ENCODE results near the gene AKAP6. TPM values are rescaled to one million over a fixed set of nuclear protein-coding genes. Genes with fewer than 3 reads are reported as not detected.

The AKAP6 gene
- total and polyA plus RNA-seq, 2 of the 8 experiments (the other 6 are each of a cell fraction or from before 2014, with no cell fraction given) = 0.09 to 0.89 TPM

DNA sequence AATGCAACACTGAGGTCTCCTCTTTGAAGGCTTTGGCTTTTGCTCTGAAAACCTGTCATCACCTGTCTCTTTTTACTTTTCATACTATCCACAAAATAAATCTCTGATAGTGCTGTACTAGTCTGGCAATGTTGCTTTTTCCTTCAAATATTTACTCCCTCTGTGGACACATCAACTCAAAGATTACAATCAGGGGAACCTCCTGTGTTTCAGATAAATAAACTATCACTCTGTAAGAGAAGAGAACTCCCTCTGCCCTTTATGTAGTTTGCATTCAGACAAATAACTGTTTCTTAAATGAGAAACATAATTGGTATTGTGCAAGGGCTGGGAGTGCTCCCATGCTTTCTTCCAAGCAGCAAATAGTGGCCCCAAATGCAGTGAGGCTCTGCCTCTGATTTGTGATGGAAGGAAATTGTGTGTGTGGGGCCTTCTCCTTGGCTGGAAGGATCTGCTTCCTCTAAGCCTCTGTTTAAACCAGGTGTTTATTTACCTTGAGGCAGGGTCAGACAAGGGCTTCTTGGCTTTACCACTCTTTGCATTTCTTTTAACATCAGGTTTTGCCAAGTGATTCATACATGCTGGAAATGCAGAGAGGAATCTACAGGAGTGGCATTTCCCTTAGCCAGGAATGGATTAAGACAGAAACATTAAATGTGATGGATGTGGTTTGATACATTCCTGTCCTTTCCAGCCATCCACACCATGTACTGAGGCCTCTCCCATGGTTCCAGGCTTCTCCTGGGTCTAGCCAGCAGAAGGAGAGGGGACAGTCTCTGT is 69.0 kb downstream of the AKAP6 start:
- H3K27me3 ChIP-seq (replicated peaks in 1 of 4; ENCODE audit: control insufficient read depth in 3 of 4, extremely low read depth in 1 of 4, insufficient read depth in 3 of 4, low read length in 3 of 4) = no peaks in the 10 kb centered on the region
- no peaks in the 10 kb centered on the region for H3K79me2 ChIP-seq (ENCODE audit: control insufficient read depth in 1 of 2, insufficient read depth in 2 of 2, low read length in 2 of 2)
- H3K9ac ChIP-seq (replicated peaks in 1 of 4; ENCODE audit: extremely low read depth in 1 of 4, low read depth in 3 of 4, low read length in 3 of 4) = no peak overlapping the region
- no peak overlapping the region for H3K4ac ChIP-seq (replicated peaks; ENCODE audit: insufficient read length, low read depth, low read length)
- no peak for FAIRE-seq
- H3K56ac ChIP-seq (replicated peaks; ENCODE audit: insufficient read length, low read depth, low read length) = no peak overlapping the region
- H4K20me1 ChIP-seq (replicated peaks in 1 of 2; ENCODE audit: control insufficient read depth in 1 of 2, insufficient read depth in 2 of 2, low read length in 2 of 2) = no peaks in the 10 kb centered on the region
- no peak overlapping the region for H2BK5ac ChIP-seq (ENCODE audit: low read depth, low read length)
- DNase-seq (ENCODE audit: low read depth in 1 of 2, low spot score in 2 of 2) = no peak
- TF ChIP-seq SP2 (IDR thresholded peaks at IDR 0.05; ENCODE audit: low read length) (no peak), GABPA (IDR thresholded peaks at IDR 0.05; ENCODE audit: borderline replicate concordance, insufficient read depth, low read length) (no peak), KDM4A (IDR thresholded peaks at IDR 0.05; ENCODE audit: low read depth, low read length, severe bottlenecking) (no peak), POLR2A (IDR thresholded peaks at IDR 0.05; ENCODE audit: control extremely low read depth in 1 of 2, low read depth in 2 of 2, low read length in 2 of 2) (no peak)
- TF ChIP-seq, protein P1, sequence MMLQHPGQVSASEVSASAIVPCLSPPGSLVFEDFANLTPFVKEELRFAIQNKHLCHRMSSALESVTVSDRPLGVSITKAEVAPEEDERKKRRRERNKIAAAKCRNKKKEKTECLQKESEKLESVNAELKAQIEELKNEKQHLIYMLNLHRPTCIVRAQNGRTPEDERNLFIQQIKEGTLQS (IDR thresholded peaks at IDR 0.05; ENCODE audit: insufficient read depth, low read depth, low read length) = no peak
- H3K4me2 ChIP-seq (ENCODE audit: insufficient read depth in 1 of 2, low read depth in 2 of 2, low read length in 2 of 2) = no peak overlapping the region
- H2BK120ac ChIP-seq (replicated peaks; ENCODE audit: low read depth, low read length) = no peak overlapping the region
- H3K14ac ChIP-seq (ENCODE audit: insufficient read length) = no peak overlapping the region
- no peak overlapping the region for H2BK12ac ChIP-seq (ENCODE audit: low read depth, low read length)
- H3K4me3 ChIP-seq (ENCODE audit: extremely low read depth in 1 of 4, insufficient read depth in 2 of 4, low read depth in 3 of 4, low read length in 4 of 4) = no peak overlapping the region
- H3K27ac ChIP-seq (ENCODE audit: low read depth, low read length) = no peak overlapping the region
- ChIA-PET POLR2A (ENCODE audit: partially characterized antibody) (no interaction called here), CTCF (ENCODE audit: partially characterized antibody) (interaction anchor here (0.7 to 1.5 kb wide), 2 partner anchors 115 to 143 kb away, joined by 3 to 4 read pairs; no protein-coding TSS in a partner anchor)
- no peak overlapping the region for H4K5ac ChIP-seq (ENCODE audit: insufficient read length, low read depth, low read length)
- no peaks in the 10 kb centered on the region for H3K36me3 ChIP-seq (ENCODE audit: control insufficient read depth in 2 of 4, insufficient read depth in 4 of 4, low read length in 3 of 4)
- no peak overlapping the region for H4K91ac ChIP-seq (replicated peaks; ENCODE audit: insufficient read length, low read length)
- peaks cover 0 to 4% (median 1%) of the 10 kb centered on the region in 4 experiments; a peak in 4 of 7 replicates for H3K4me1 ChIP-seq (replicated peaks in 1 of 4; ENCODE audit: control insufficient read depth in 3 of 4, insufficient read depth in 4 of 4, low read length in 3 of 4)
- H3K23ac ChIP-seq (ENCODE audit: insufficient read length) = no peak overlapping the region
- peak overlapping the region; percentile 52; the same call in 1 of the 2 replicates for H2AFZ ChIP-seq (ENCODE audit: low read length)
- no peaks in the 10 kb centered on the region for H3K23me2 ChIP-seq (ENCODE audit: low read depth, low read length)
- no peak overlapping the region for H4K8ac ChIP-seq (ENCODE audit: extremely low read depth, insufficient read depth, low read length)
- no peak overlapping the region for H2BK15ac ChIP-seq (ENCODE audit: low read length)
- no peak overlapping the region for H3K18ac ChIP-seq (ENCODE audit: extremely low read depth, low read length)
- H2AK5ac ChIP-seq (ENCODE audit: low read depth, low read length) = no peak overlapping the region
- no peak overlapping the region for H2BK20ac ChIP-seq (ENCODE audit: low read length)
- no peaks in the 10 kb centered on the region for H3K79me1 ChIP-seq (ENCODE audit: low read depth, low read length)
- no peaks in the 10 kb centered on the region for H3K9me3 ChIP-seq (ENCODE audit: insufficient read depth in 2 of 2, low read depth in 1 of 2, low read length in 1 of 2)
